Hepatocyte (in vitro differentiated cells): Measurements from ENCODE around the gene MAST4. TPM values are rescaled to one million over a fixed set of nuclear protein-coding genes. Genes with fewer than 3 reads are reported as not detected.

Experiments
- DNase-seq: peaks from one replicate; pipeline ENCODE4 v3.0.0-alpha.2; 2016; ENCODE audit warnings: low spot score
- H2AFZ ChIP-seq: fragments of 200-600 bp; sonication (generic); 2 replicates; pipeline ENCODE4 v1.6.0; 2016; ENCODE audit warnings: antibody characterized with exemption, mild to moderate bottlenecking
- H3K27ac ChIP-seq: fragments of 200-600 bp; sonication (generic); 2 replicates; pipeline ENCODE4 v1.5.1; 2016; ENCODE audit warnings: mild to moderate bottlenecking
- H3K27me3 ChIP-seq: fragments of 200-600 bp; sonication (generic); 2 replicates; pipeline ENCODE4 v1.6.1; 2016
- H3K36me3 ChIP-seq: fragments of 200-600 bp; sonication (generic); replicated peaks from 2 replicates; pipeline ENCODE4 v1.5.1; 2016; ENCODE audit warnings: low read depth; ENCODE audit not compliant: insufficient read depth
- H3K4me1 ChIP-seq: fragments of 200-600 bp; sonication (generic); 2 replicates; pipeline ENCODE4 v1.5.1; 2016; ENCODE audit warnings: mild to moderate bottlenecking, moderate library complexity; ENCODE audit not compliant: insufficient read depth
- H3K4me2 ChIP-seq: fragments of 200-600 bp; sonication (generic); 2 replicates; pipeline ENCODE4 v1.6.0; 2016
- H3K4me3 ChIP-seq: fragments of 200-600 bp; sonication (generic); 2 replicates; pipeline ENCODE4 v1.5.1; 2016; ENCODE audit warnings: mild to moderate bottlenecking
- H3K79me2 ChIP-seq: fragments of 200-600 bp; sonication (generic); 2 replicates; pipeline ENCODE4 v1.6.0; 2017; ENCODE audit warnings: mild to moderate bottlenecking
- H3K9me2 ChIP-seq: fragments of 200-600 bp; sonication (generic); replicated peaks from 2 replicates; pipeline ENCODE4 v1.6.0; 2017; ENCODE audit warnings: mild to moderate bottlenecking; ENCODE audit not compliant: insufficient read depth
- H3K9me3 ChIP-seq: fragments of 200-600 bp; sonication (generic); 2 replicates; pipeline ENCODE4 v1.5.1; 2016; ENCODE audit warnings: low read depth, mild to moderate bottlenecking
- H4K20me1 ChIP-seq: fragments of 200-600 bp; sonication (generic); 2 replicates; pipeline ENCODE4 v1.6.0; 2016; ENCODE audit warnings: mild to moderate bottlenecking; ENCODE audit not compliant: insufficient read depth, poor library complexity, severe bottlenecking
- CTCF ChIP-seq: fragments of 200-600 bp; sonication (generic); IDR thresholded peaks from 2 replicates; pipeline ENCODE4 v1.5.1; 2016; ENCODE audit warnings: antibody characterized with exemption, mild to moderate bottlenecking; ENCODE audit not compliant: poor library complexity
- EZH2 ChIP-seq: fragments of 200-600 bp; sonication (generic); IDR thresholded peaks from 2 replicates; pipeline ENCODE4 v1.6.1; 2016; ENCODE audit warnings: antibody characterized with exemption, mild to moderate bottlenecking, borderline replicate concordance
- EZH2phosphoT487 ChIP-seq: fragments of 200-600 bp; sonication (generic); IDR thresholded peaks from one replicate; pipeline ENCODE4 v1.6.1; 2018; ENCODE audit warnings: antibody characterized with exemption, mild to moderate bottlenecking, low read depth, moderate library complexity; ENCODE audit not compliant: unreplicated experiment, severe bottlenecking
- WGBS: methylation state at CpG from one replicate; pipeline ENCODE4 v1.1.6; 2016; ENCODE audit warnings: low lambda C conversion rate; ENCODE audit errors: missing lambda C conversion rate; 5-methylcytosine and 5-hydroxymethylcytosine counted together
- polyA plus RNA-seq: library from polyadenylated mRNA; unstranded; fragments of >200 nt; fragmentation: Nextera tagmentation; extraction: Ambion mirVana; gene quantifications from 2 replicates; pipeline ENCODE4 v1.2.1, GENCODE V29; 2016
- total RNA-seq: library from RNA; depleted of rRNA; stranded (reverse); fragments of >200 nt; gene quantifications from 2 replicates; pipeline ENCODE4 v1.2.3, GENCODE V29; 2014

The MAST4 gene
- total and polyA plus RNA-seq, 2 experiments from 2014 or later = 11.7 to 13.2 TPM

GRCh38 chr5:66616520-66617225 lies 20.5 kb downstream of the MAST4 start:
- WGBS = 50% methylated on average over 3 of the region's 3 CpGs
- peak overlapping the region; percentile 45 for H3K4me2 ChIP-seq
- H4K20me1 ChIP-seq = no peaks in the 10 kb centered on the region
- no peak for TF ChIP-seq EZH2
- no peak for TF ChIP-seq EZH2phosphoT487
- no peak for TF ChIP-seq CTCF
- H3K36me3 ChIP-seq = no peaks in the 10 kb centered on the region
- H3K79me2 ChIP-seq = no peaks in the 10 kb centered on the region
- H3K9me3 ChIP-seq = no peaks in the 10 kb centered on the region
- H3K27me3 ChIP-seq = no peaks in the 10 kb centered on the region
- H2AFZ ChIP-seq = peak overlapping the region; percentile 13
- H3K4me1 ChIP-seq = peaks cover 10% of the 10 kb centered on the region
- H3K9me2 ChIP-seq = no peaks in the 10 kb centered on the region
- peak; percentile 16 for DNase-seq
- H3K27ac ChIP-seq = no peak overlapping the region
- H3K4me3 ChIP-seq = no peak overlapping the region

GRCh38 chr5:66617226-66617861 lies 21.2 kb downstream of the MAST4 start:
- 82% methylated on average over 6 of the region's 6 CpGs for WGBS
- peak overlapping the region; percentile 13 for H2AFZ ChIP-seq

GRCh38 chr5:66617991-66618768 lies 22.0 kb downstream of the MAST4 start:
- TF ChIP-seq EZH2phosphoT487 (no peak), CTCF (no peak), EZH2 (no peak)
- Histone ChIP-seq H3K36me3 (no peaks in the 10 kb centered on the region), H4K20me1 (no peaks in the 10 kb centered on the region), H3K9me3 (no peaks in the 10 kb centered on the region), H2AFZ (no peak overlapping the region), H3K4me1 (peaks cover 10% of the 10 kb centered on the region), H3K4me3 (no peak overlapping the region), H3K27me3 (no peaks in the 10 kb centered on the region), H3K79me2 (no peaks in the 10 kb centered on the region), H3K27ac (no peak overlapping the region), H3K9me2 (no peaks in the 10 kb centered on the region), H3K4me2 (no peak overlapping the region)
- WGBS = 85% methylated on average over 13 of the region's 13 CpGs
- DNase-seq = no peak

More at GRCh38 chr5:66617226-66617861, 21.2 kb downstream of the MAST4 start:
- Histone ChIP-seq H3K9me3 (no peaks in the 10 kb centered on the region), H3K4me3 (no peak overlapping the region), H3K36me3 (no peaks in the 10 kb centered on the region), H4K20me1 (no peaks in the 10 kb centered on the region), H3K4me1 (peaks cover 10% of the 10 kb centered on the region), H3K4me2 (no peak overlapping the region), H3K9me2 (no peaks in the 10 kb centered on the region), H3K79me2 (no peaks in the 10 kb centered on the region), H3K27me3 (no peaks in the 10 kb centered on the region), H3K27ac (no peak overlapping the region)
- no peak for DNase-seq
- TF ChIP-seq EZH2 = no peak

GRCh38 chr5:66620711-66621110 lies 24.5 kb downstream of the MAST4 start:
- no peaks in the 10 kb centered on the region for H3K9me2 ChIP-seq
- no peak overlapping the region for H3K4me2 ChIP-seq
- peaks cover 7% of the 10 kb centered on the region for H3K4me1 ChIP-seq
- no peaks in the 10 kb centered on the region for H3K9me3 ChIP-seq
- H3K27ac ChIP-seq = no peak overlapping the region
- WGBS = 74% methylated on average over 1 of the region's 1 CpG
- no peaks in the 10 kb centered on the region for H3K79me2 ChIP-seq
- TF ChIP-seq EZH2phosphoT487 (no peak), EZH2 (no peak), CTCF (no peak)
- H3K27me3 ChIP-seq = no peaks in the 10 kb centered on the region
- no peaks in the 10 kb centered on the region for H4K20me1 ChIP-seq
- H3K4me3 ChIP-seq = no peak overlapping the region
- H2AFZ ChIP-seq = no peak overlapping the region
- no peaks in the 10 kb centered on the region for H3K36me3 ChIP-seq
- DNase-seq = no peak
